ENCODE data around the gene GJC2. TPM values are rescaled to one million over a fixed set of nuclear protein-coding genes. Genes with fewer than 3 reads are reported as not detected.

Gene GJC2
- polyA plus RNA-seq, 1 donor (not counting 4 experiments of a cell fraction or from before 2014, with no cell fraction given): 0.58 TPM

- H3K4me3 ChIP-seq (ENCODE audit: control insufficient read depth in 2 of 3, extremely low read depth in 1 of 3, insufficient read depth in 2 of 3, low read depth in 1 of 3, low read length in 3 of 3): no peak overlapping the region
- no peaks in the 10 kb centered on the region for H3K36me3 ChIP-seq (ENCODE audit: control insufficient read depth in 2 of 2, extremely low read depth in 1 of 2, insufficient read depth in 2 of 2, low read length in 2 of 2)
- no peak for TF ChIP-seq EZH2 (IDR thresholded peaks at IDR 0.05; ENCODE audit: low read length)
- no peak for TF ChIP-seq CTCF (optimal IDR thresholded peaks at IDR 0.05 in 1 of 3, IDR thresholded peaks at IDR 0.05 in 1 of 3, conservative IDR thresholded peaks at IDR 0.05 in 1 of 3; ENCODE audit: extremely low read depth in 1 of 3, insufficient read depth in 2 of 3, low read length in 3 of 3)
- no peak overlapping the region for H2AFZ ChIP-seq (ENCODE audit: control insufficient read depth, low read length)
- FAIRE-seq: no peak
- H3K4me2 ChIP-seq (ENCODE audit: control insufficient read depth, extremely low read depth, insufficient read depth, low read depth, low read length): no peak overlapping the region
- no peak overlapping the region for H3K9ac ChIP-seq (ENCODE audit: control insufficient read depth, extremely low read depth, insufficient read depth, low read length)
- H3K27ac ChIP-seq (ENCODE audit: control insufficient read depth, insufficient read depth, low read length): no peak overlapping the region
- DNase-seq (ENCODE audit: low read depth, low spot score): no peak
- no peaks in the 10 kb centered on the region for H3K27me3 ChIP-seq (ENCODE audit: control insufficient read depth, extremely low read depth, insufficient read depth, low read length)
- dilution Hi-C loops (cut with MboI; ENCODE audit: extremely low pct_ligation_motif_present, low sequenced_read_pairs): no loop called here
- H3K9me1 ChIP-seq (ENCODE audit: control insufficient read depth, extremely low read depth, insufficient read depth, low read length): no peaks in the 10 kb centered on the region
- H3K79me2 ChIP-seq (ENCODE audit: control insufficient read depth, insufficient read depth, low read length): no peaks in the 10 kb centered on the region
- no peaks in the 10 kb centered on the region for H4K20me1 ChIP-seq (ENCODE audit: control insufficient read depth, extremely low read depth, insufficient read depth, low read length)
- H3K9me3 ChIP-seq (ENCODE audit: control insufficient read depth, low read depth, low read length): no peaks in the 10 kb centered on the region
- no peaks in the 10 kb centered on the region for H3K4me1 ChIP-seq (ENCODE audit: control insufficient read depth, extremely low read depth, insufficient read depth, low read length)
Measured at GRCh38 chr1:228190778-228191177, 41.0 kb downstream of the GJC2 start.

GRCh38 chr1:228194436-228194835 is 44.7 kb downstream of the GJC2 start:
- no peak overlapping the region for H2AFZ ChIP-seq (ENCODE audit: control insufficient read depth, low read length)
- DNase-seq (ENCODE audit: low read depth, low spot score) (no peak), FAIRE-seq (no peak)
- dilution Hi-C loops (cut with MboI; ENCODE audit: extremely low pct_ligation_motif_present, low sequenced_read_pairs): no loop called here
- TF ChIP-seq CTCF (optimal IDR thresholded peaks at IDR 0.05 in 1 of 3, IDR thresholded peaks at IDR 0.05 in 1 of 3, conservative IDR thresholded peaks at IDR 0.05 in 1 of 3; ENCODE audit: extremely low read depth in 1 of 3, insufficient read depth in 2 of 3, low read length in 3 of 3) (no peak), EZH2 (IDR thresholded peaks at IDR 0.05; ENCODE audit: low read length) (no peak)
- no peak overlapping the region for H3K27ac ChIP-seq (ENCODE audit: control insufficient read depth, insufficient read depth, low read length)
- H3K4me2 ChIP-seq (ENCODE audit: control insufficient read depth, extremely low read depth, insufficient read depth, low read depth, low read length): no peak overlapping the region
- no peaks in the 10 kb centered on the region for H3K36me3 ChIP-seq (ENCODE audit: control insufficient read depth in 2 of 2, extremely low read depth in 1 of 2, insufficient read depth in 2 of 2, low read length in 2 of 2)
- H3K79me2 ChIP-seq (ENCODE audit: control insufficient read depth, insufficient read depth, low read length): no peaks in the 10 kb centered on the region
- no peak overlapping the region for H3K4me3 ChIP-seq (ENCODE audit: control insufficient read depth in 2 of 3, extremely low read depth in 1 of 3, insufficient read depth in 2 of 3, low read depth in 1 of 3, low read length in 3 of 3)
- H3K27me3 ChIP-seq (ENCODE audit: control insufficient read depth, extremely low read depth, insufficient read depth, low read length): no peaks in the 10 kb centered on the region
- no peaks in the 10 kb centered on the region for H3K4me1 ChIP-seq (ENCODE audit: control insufficient read depth, extremely low read depth, insufficient read depth, low read length)
- no peak overlapping the region for H3K9ac ChIP-seq (ENCODE audit: control insufficient read depth, extremely low read depth, insufficient read depth, low read length)
- H3K9me3 ChIP-seq (ENCODE audit: control insufficient read depth, low read depth, low read length): no peaks in the 10 kb centered on the region
- no peaks in the 10 kb centered on the region for H3K9me1 ChIP-seq (ENCODE audit: control insufficient read depth, extremely low read depth, insufficient read depth, low read length)
- H4K20me1 ChIP-seq (ENCODE audit: control insufficient read depth, extremely low read depth, insufficient read depth, low read length): no peaks in the 10 kb centered on the region

All from keratinocyte (primary cell).